Stimulated activated CD8-positive, alpha-beta memory T cell treated with anti-CD3 and anti-CD28 coated beads, Interleukin-12 subunit alpha, Interleukin-12 subunit beta, amount 100 ng/mL, for 1 hour (primary cell): ENCODE data around the gene C5orf58.

ENCODE experiments used
- DNase-seq: peaks from one replicate; pipeline ENCODE4 v3.0.0-alpha.2; 2020; ENCODE audit warnings: low read depth

The C5orf58 gene

GRCh38 chr5:170256571-170256970, 23.8 kb downstream of the C5orf58 start:
- no peak for DNase-seq

GRCh38 chr5:170257370-170257769, 24.6 kb downstream of the C5orf58 start:
- no peak for DNase-seq

GRCh38 chr5:170261528-170262043, 28.8 kb downstream of the C5orf58 start:
- DNase-seq, result no peak

- DNase-seq, result no peak
Measured at GRCh38 chr5:170262061-170263045, 29.6 kb downstream of the C5orf58 start.

- DNase-seq, result no peak
Measured at GRCh38 chr5:170263906-170264305, 31.1 kb downstream of the C5orf58 start.

GRCh38 chr5:170265522-170265921, 32.7 kb downstream of the C5orf58 start:
- DNase-seq, result no peak

- DNase-seq, result no peak
Measured at GRCh38 chr5:170266570-170267381, 34.0 kb downstream of the C5orf58 start.

- DNase-seq, result peak; percentile 68
Measured at GRCh38 chr5:170267431-170268152, 34.8 kb downstream of the C5orf58 start.

GRCh38 chr5:170268153-170268689, 35.4 kb downstream of the C5orf58 start:
- DNase-seq, result no peak

- no peak for DNase-seq
Measured at GRCh38 chr5:170268884-170269283, 36.1 kb downstream of the C5orf58 start.

- no peak for DNase-seq
Measured at GRCh38 chr5:170269579-170269978, 36.8 kb downstream of the C5orf58 start.

- no peak for DNase-seq
Measured at GRCh38 chr5:170270293-170271069, 37.7 kb downstream of the C5orf58 start.

GRCh38 chr5:170273968-170274710, 41.4 kb downstream of the C5orf58 start:
- no peak for DNase-seq

GRCh38 chr5:170275376-170275994, 42.7 kb downstream of the C5orf58 start:
- no peak for DNase-seq

GRCh38 chr5:170276140-170276539, 43.4 kb downstream of the C5orf58 start:
- no peak for DNase-seq

GRCh38 chr5:170277867-170278281, 45.1 kb downstream of the C5orf58 start:
- no peak for DNase-seq

GRCh38 chr5:170278611-170279458, 46.0 kb downstream of the C5orf58 start:
- DNase-seq, result peak; percentile 78

- no peak for DNase-seq
Measured at GRCh38 chr5:170279459-170279817, 46.7 kb downstream of the C5orf58 start.

- DNase-seq, result no peak
Measured at GRCh38 chr5:170280011-170280493, 47.3 kb downstream of the C5orf58 start.
